Duodenal mucosa (tissue), 2 donors: ENCODE measurements around the gene SELENOW.
A peak's percentile ranks its signal among the peaks of the same experiment; 100 is the strongest.
"Not testable (repeated sequence)": the region's sequence is repeated elsewhere in the genome, so short reads cannot be mapped to it uniquely, and the experiment has no call there.

Source experiments
- H3K27ac ChIP-seq: one replicate; pipeline ENCODE4 v1.7.0; 2013; ENCODE audit warnings: low read depth, low read length
- H3K27me3 ChIP-seq, 2 donors: one replicate each; pipeline ENCODE4 v1.7.0; 2013; ENCODE audit warnings: low read length in 2 of 2, control low read depth in 1 of 2; ENCODE audit not compliant: insufficient read depth in 2 of 2, control insufficient read depth in 1 of 2
- H3K36me3 ChIP-seq, 2 donors: one replicate each; pipeline ENCODE4 v1.7.0; 2013; ENCODE audit warnings: low read length in 2 of 2, control low read depth in 1 of 2; ENCODE audit not compliant: insufficient read depth in 2 of 2, control insufficient read depth in 1 of 2
- H3K4me1 ChIP-seq, 2 donors: one replicate each; pipeline ENCODE4 v1.7.0; 2013; ENCODE audit warnings: low read length in 2 of 2, control low read depth in 1 of 2; ENCODE audit not compliant: insufficient read depth in 2 of 2, control insufficient read depth in 1 of 2
- H3K4me3 ChIP-seq, 2 donors: one replicate each; pipeline ENCODE4 v1.7.0; 2013; ENCODE audit warnings: low read length in 2 of 2, low read depth in 1 of 2
- H3K9ac ChIP-seq, 2 donors: one replicate each; pipeline ENCODE4 v1.7.0; 2013; ENCODE audit warnings: low read length in 2 of 2, low read depth in 1 of 2
- H3K9me3 ChIP-seq, 2 donors: one replicate each; pipeline ENCODE4 v1.7.0; 2013; ENCODE audit warnings: low read length in 2 of 2, control low read depth in 1 of 2; ENCODE audit not compliant: control insufficient read depth in 1 of 2

SELENOW gene

DNA sequence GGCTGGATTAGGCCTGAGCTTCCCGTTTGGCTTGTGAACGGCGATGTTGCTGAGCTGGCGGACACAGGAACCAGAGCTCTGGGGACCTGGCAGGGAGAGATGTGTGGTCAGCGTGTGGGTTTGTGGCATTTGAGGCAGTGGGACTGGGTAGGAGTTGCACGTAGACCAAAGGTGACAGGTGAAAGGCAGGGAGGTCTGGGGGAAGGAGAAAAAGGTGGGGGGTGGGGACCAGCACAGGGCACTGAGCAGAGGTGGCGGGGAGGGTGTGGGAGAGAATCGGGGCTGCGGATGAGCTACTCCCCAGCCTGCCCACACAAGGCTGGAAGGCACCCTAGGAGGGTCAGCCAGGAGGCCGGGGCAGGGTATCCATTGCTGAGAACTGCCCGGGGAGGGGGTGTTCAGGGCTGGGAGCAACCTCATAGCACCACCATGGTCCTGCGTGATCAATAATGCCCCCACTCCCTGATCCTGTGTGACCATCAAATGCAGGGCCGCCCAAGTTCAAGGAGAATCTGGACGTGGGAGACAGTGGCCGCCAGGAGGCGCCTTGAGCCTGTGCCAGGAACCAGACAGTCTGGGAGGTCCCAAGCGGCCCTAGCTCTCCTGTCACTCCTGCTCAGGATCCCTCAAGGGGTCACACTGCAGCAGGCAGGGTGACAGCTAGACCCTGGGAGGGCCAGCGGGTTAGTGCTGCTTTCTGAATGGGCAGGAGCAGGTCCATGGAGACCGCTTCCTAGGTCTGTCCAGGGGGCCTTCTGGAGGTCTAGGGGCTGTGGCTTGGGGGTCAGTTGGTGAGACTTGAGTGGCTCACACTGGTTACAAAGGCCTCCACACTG is 12.8 kb upstream of the SELENOW start:
- H3K27ac ChIP-seq, result no peak overlapping the region
- H3K4me3 ChIP-seq, result no peak overlapping the region
- no peaks in the 10 kb centered on the region for H3K36me3 ChIP-seq
- H3K27me3 ChIP-seq, result no peaks in the 10 kb centered on the region
- peaks cover 0 to 5% of the 10 kb centered on the region in 2 donors for H3K4me1 ChIP-seq
- H3K9ac ChIP-seq, result peak overlapping the region in 1 of 2 donors; percentile 10
- no peaks in the 10 kb centered on the region for H3K9me3 ChIP-seq

DNA sequence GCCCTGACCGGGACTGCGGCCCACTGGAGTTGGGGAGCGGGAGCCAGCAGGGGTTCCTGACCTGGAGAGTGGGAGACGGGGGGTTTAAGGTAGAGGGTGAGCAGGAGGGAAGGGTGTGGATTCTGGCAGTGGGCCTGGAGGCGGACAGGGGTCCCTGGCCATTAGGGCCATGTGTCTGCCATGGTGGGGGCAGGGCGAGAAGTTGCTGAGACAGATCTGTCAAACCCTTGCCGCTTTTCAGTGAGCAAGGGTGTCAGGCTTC is 12.2 kb upstream of the SELENOW start:
- Histone ChIP-seq H3K27me3 (no peaks in the 10 kb centered on the region), H3K27ac (no peak overlapping the region), H3K4me3 (no peak overlapping the region), H3K9ac (no peak overlapping the region), H3K9me3 (no peaks in the 10 kb centered on the region), H3K36me3 (no peaks in the 10 kb centered on the region), H3K4me1 (peaks cover 0 to 5% of the 10 kb centered on the region in 2 donors)

DNA sequence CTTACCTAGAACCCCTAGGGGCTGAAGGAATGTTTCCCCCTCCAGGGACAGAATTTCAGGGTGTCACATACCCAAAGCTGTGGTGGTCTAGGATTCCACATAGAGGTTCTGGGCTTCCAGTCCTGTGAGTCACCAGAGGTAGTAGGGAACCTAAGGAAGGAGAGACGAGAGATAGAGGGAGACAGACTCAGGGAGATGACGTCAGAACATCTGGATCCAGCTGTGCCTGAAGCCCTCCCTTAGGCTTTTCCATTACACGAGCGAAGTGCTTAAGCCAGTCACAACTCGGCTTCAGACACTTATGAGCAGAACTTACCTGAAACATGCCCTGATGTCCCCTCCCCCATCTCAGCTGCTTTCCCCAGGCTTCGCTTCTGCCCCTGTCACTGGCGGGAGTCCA is 11.8 kb upstream of the SELENOW start:
- peaks cover 0 to 5% of the 10 kb centered on the region in 2 donors for H3K4me1 ChIP-seq
- no peak overlapping the region for H3K9ac ChIP-seq
- no peak overlapping the region for H3K4me3 ChIP-seq
- H3K9me3 ChIP-seq, result no peaks in the 10 kb centered on the region
- no peaks in the 10 kb centered on the region for H3K36me3 ChIP-seq
- no peaks in the 10 kb centered on the region for H3K27me3 ChIP-seq
- H3K27ac ChIP-seq, result no peak overlapping the region

DNA sequence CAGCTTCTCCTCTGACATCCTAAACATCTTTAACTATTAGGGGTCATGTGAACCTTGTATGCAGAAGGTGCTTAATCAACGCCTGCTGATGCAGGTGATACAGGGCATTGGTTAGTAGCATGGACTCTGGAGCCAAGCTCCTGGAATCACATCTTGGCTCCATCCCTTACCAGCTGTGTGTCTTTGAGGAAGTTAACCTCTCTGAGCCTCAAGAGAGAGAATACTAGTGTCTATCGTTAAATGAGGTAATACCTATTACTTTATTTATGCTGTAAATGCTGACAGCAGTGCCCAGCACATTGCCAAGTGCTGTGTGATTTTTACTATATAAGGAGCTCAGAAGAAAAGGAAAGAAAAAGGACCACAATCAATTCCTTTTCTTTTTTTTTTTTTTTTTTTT is 11.2 kb upstream of the SELENOW start:
- H3K4me3 ChIP-seq, result no peak overlapping the region
- no peak overlapping the region for H3K9ac ChIP-seq
- H3K9me3 ChIP-seq, result no peaks in the 10 kb centered on the region

DNA sequence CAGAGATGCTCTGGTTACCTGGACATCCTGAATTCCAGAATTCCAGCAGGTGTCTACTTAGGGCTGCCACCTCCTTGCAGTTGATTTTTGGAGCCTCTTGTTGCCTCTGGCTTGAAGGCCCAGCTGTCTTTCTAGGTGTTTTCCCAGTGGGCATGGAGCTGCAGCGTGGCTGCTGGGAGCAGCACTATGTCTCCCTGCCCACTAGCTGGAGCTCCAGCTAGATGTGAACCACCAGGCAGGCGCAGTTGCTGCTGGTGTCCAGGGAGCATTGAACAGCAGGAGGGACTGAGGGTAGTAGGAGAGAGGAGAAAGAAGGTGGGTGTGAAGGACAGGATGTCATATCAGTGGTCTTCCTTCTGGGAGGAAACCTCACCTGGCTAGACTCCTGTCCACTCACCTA is 9.9 kb upstream of the SELENOW start:
- no peaks in the 10 kb centered on the region for H3K27me3 ChIP-seq
- H3K9ac ChIP-seq, result no peak overlapping the region
- H3K9me3 ChIP-seq, result no peaks in the 10 kb centered on the region
- no peak overlapping the region for H3K27ac ChIP-seq
- no peak overlapping the region for H3K4me3 ChIP-seq
- H3K4me1 ChIP-seq, result peaks cover 0 to 5% of the 10 kb centered on the region in 2 donors
- H3K36me3 ChIP-seq, result no peaks in the 10 kb centered on the region

More for the DNA sequence above, 11.2 kb upstream of the SELENOW start:
- H3K27ac ChIP-seq, result no peak overlapping the region
- no peaks in the 10 kb centered on the region for H3K36me3 ChIP-seq
- peaks cover 0 to 5% of the 10 kb centered on the region in 2 donors for H3K4me1 ChIP-seq
- H3K27me3 ChIP-seq, result no peaks in the 10 kb centered on the region

DNA sequence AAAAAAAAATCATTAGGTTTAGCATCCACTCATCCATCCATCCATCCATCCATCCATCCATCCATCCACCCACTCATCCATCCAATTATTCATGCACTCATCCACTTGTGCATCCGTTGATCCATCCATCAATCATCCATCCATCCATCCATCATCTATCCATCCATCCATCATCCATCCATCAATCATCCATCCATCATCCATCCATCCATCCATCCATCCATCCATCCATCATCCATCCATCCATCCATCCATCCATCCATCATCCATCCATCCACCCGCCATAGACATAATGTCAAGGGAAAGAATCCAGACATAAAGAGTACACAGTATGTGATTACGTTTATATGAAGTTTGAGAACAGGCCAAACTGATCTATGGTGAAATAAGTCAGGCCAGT is 9.0 kb upstream of the SELENOW start:
- H3K9me3 ChIP-seq, result no peaks in the 10 kb centered on the region
- H3K27me3 ChIP-seq, result no peaks in the 10 kb centered on the region
- no peaks in the 10 kb centered on the region for H3K36me3 ChIP-seq
- peaks cover 0 to 5% of the 10 kb centered on the region in 2 donors for H3K4me1 ChIP-seq
- no peak overlapping the region for H3K9ac ChIP-seq
- H3K27ac ChIP-seq, result no peak overlapping the region
- H3K4me3 ChIP-seq, result no peak overlapping the region

DNA sequence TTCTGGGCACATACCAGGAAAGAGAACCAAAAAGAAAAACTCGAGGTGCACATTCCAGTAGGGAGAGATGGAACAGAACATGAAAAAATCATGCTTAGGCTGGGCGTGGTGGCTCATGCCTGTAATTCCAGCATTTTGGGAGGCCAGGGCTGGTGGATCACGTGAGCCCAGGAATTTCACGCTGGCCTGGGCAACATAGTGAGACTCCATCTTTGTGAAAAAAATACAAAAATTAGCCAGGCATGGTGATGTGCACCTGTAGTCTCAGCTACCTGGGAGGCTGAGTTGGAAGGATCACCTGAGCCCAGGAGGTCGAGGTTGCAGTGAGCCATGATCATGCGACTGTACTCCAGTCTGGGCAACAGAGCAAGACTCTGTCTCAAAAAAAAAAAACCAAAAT is 7.2 kb upstream of the SELENOW start:
- not testable (repeated sequence) for H3K27me3 ChIP-seq, H3K27ac ChIP-seq, H3K4me1 ChIP-seq, H3K9ac ChIP-seq, H3K9me3 ChIP-seq, H3K36me3 ChIP-seq, H3K4me3 ChIP-seq

DNA sequence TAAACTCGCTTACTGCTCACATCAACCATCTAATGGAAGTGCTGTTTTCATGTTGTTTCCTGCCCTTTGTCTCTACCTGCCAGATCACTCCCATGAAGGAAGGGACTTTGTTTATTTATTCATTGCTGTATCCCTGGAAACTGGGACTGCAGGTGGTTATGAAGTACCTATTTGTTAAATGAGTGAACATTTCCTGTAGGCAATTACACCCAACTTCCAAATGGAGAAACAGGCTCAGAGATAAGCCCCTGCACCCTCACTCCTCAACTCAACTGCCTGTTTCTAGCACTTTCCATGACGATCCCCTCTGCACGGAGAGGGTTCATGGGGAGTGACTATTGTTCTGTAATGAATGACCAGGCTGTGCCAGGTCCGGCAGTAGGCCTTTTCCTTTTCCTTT is 1.9 kb upstream of the SELENOW start:
- H3K4me3 ChIP-seq, result no peak overlapping the region
- H3K27ac ChIP-seq, result no peak overlapping the region
- H3K27me3 ChIP-seq, result no peaks in the 10 kb centered on the region
- H3K4me1 ChIP-seq, result peaks cover 9 to 35% of the 10 kb centered on the region in 2 donors
- no peaks in the 10 kb centered on the region for H3K9me3 ChIP-seq
- H3K36me3 ChIP-seq, result peaks cover 9 to 10% of the 10 kb centered on the region in 2 donors
- no peak overlapping the region for H3K9ac ChIP-seq

DNA sequence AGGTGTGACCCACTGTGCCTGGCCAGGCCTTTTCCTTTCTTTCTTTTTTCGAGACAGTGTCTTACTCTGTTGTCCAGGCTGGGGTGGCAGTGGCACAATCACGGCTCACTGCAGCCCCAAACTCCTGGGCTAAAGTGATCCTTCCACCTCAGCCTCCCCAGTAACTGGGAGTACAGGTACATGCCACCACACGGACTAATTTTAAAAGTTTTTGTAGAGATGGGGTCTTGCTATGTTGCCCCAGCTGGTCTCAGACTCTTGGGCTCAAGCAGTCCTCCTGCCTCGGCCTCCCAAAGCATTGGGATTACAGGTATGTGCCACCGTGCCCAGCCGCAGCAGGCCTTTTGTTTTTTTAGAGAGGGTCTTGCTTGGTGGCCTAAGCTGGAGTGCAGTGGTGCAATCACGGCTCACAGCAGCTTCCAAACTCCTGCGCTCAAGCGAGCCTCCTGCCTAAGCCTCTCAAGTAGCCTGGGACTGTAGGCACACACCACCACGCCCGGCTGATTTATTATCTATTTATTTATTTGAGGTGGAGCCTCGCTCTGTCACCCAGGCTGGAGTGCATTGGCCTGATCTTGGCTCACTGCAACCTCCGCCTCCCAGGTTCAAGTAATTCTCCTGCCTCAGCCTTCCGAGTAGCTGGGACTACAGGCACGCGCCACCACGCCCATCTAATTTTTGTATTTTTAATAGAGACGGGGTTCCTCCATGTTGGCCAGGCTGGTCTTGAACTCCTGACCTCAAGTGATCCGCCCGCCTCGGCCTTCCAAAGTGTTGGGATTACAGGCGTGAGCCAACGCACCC is 1.1 kb upstream of the SELENOW start:
- peaks cover 12 to 38% of the 10 kb centered on the region in 2 donors for H3K4me1 ChIP-seq
- H3K4me3 ChIP-seq, result peak overlapping the region; percentile 82 to 86
- H3K36me3 ChIP-seq, result peaks cover 17% of the 10 kb centered on the region in 2 donors
- not testable (repeated sequence) for H3K9me3 ChIP-seq, H3K27me3 ChIP-seq
- peak overlapping the region; percentile 95 for H3K27ac ChIP-seq
- H3K9ac ChIP-seq, result peak overlapping the region; percentile 88 to 89

DNA sequence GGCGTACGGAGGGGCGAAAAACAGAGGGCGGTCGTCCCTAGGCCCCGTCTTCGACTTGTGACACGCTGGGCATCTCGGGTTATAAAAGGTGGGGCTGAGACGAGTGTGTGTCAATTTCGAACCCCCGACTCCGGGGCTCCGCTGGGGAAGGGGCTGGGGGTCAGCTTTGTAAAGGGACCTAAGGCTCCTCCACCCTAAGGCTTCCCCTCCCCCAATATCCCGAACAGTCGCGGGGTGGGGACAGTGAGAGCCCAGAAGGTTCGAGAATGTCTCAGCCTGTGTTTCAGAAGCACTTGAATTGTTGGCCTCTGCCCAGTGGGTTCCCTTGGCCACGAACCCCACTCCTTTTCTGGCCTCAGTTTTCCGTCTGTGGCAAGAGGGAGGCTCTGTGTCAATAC is 450 bp downstream of the SELENOW start:
- H3K4me3 ChIP-seq, result peak overlapping the region; percentile 82 to 86
- no peaks in the 10 kb centered on the region for H3K27me3 ChIP-seq
- H3K9me3 ChIP-seq, result no peaks in the 10 kb centered on the region
- H3K27ac ChIP-seq, result peak overlapping the region; percentile 95
- H3K4me1 ChIP-seq, result peaks cover 12 to 38% of the 10 kb centered on the region in 2 donors
- peaks cover 21 to 26% of the 10 kb centered on the region in 2 donors for H3K36me3 ChIP-seq
- H3K9ac ChIP-seq, result peak overlapping the region; percentile 88 to 89
